ENCODE measurements around the gene YBX1.

Gene YBX1

GRCh38 chr1:42660907-42661500, 21.2 kb upstream of the YBX1 start:
- TF ChIP-seq, protein P1, sequence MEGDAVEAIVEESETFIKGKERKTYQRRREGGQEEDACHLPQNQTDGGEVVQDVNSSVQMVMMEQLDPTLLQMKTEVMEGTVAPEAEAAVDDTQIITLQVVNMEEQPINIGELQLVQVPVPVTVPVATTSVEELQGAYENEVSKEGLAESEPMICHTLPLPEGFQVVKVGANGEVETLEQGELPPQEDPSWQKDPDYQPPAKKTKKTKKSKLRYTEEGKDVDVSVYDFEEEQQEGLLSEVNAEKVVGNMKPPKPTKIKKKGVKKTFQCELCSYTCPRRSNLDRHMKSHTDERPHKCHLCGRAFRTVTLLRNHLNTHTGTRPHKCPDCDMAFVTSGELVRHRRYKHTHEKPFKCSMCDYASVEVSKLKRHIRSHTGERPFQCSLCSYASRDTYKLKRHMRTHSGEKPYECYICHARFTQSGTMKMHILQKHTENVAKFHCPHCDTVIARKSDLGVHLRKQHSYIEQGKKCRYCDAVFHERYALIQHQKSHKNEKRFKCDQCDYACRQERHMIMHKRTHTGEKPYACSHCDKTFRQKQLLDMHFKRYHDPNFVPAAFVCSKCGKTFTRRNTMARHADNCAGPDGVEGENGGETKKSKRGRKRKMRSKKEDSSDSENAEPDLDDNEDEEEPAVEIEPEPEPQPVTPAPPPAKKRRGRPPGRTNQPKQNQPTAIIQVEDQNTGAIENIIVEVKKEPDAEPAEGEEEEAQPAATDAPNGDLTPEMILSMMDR (IDR thresholded peaks at IDR 0.05; ENCODE audit: borderline replicate concordance, insufficient read depth, low read depth, low read length) = no peak
- H3K4me3 ChIP-seq (ENCODE audit: low read depth, low read length) = no peak overlapping the region

DNA sequence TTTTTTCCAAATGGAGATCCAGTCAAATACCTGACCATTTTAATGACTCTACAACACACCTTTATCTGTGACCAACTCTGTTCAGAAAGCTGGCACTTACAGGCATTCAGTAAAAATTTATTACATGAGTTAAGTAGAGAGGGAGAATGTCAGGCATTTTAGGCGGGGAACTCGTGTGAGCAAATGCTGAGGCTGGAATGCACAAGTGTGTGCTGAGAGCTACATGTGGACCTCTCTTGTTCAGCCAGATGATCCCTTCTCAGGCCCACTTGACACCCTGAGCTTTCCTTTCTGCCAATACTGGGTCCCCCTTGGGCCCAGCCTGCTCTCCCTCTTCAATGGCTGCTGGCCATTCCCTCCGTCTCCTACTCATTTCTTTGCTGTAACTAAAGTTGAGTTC, 12.3 kb upstream of the YBX1 start:
- H3K4me3 ChIP-seq (ENCODE audit: low read depth, low read length) = no peak overlapping the region
- TF ChIP-seq, protein P1 (IDR thresholded peaks at IDR 0.05; ENCODE audit: borderline replicate concordance, insufficient read depth, low read depth, low read length) = no peak

DNA sequence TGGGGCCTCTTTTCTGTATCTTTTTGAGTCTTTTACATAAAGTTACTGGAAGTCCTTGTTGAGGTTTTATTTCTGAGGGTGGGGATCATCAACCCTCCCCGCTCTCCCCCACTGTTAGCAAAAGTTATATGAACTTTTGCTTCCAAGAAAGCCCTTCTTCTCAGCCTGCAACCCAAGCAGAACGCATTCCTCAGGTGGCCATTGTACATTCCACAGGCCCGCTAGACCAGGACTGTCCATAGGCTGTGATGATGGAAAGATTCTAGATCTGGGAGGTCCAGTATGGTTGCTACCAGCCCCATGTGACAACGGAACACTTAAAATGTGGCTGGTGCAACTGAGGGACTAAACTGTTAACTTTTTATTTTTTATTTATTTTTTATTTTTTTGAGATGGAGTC, 11.8 kb upstream of the YBX1 start:
- TF ChIP-seq, protein P1 (IDR thresholded peaks at IDR 0.05; ENCODE audit: borderline replicate concordance, insufficient read depth, low read depth, low read length) = no peak
- no peak overlapping the region for H3K4me3 ChIP-seq (ENCODE audit: low read depth, low read length)

DNA sequence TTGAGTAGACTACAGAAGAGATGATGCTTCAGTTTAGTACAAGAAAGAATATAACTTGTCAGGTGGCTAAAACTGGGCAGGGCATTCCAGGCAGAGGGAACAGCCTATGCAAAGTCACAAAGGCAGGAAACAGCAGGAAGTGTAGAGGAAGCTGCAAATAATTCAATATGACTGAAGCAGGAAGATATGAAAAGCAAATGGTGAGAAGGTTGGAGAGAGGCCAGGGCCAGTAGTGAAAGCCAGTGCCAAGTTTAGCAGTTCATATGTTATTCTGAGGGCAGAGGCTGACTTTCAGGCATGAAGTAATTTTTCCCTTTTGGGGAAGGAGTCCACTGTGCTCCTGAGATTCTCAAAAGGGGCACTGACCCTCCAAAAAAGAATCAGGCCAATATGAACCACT, 8.0 kb upstream of the YBX1 start:
- TF ChIP-seq, protein P1 (IDR thresholded peaks at IDR 0.05; ENCODE audit: borderline replicate concordance, insufficient read depth, low read depth, low read length) = no peak
- H3K4me3 ChIP-seq (ENCODE audit: low read depth, low read length) = no peak overlapping the region

GRCh38 chr1:42674682-42675081, 7.5 kb upstream of the YBX1 start:
- TF ChIP-seq, protein P1 (IDR thresholded peaks at IDR 0.05; ENCODE audit: borderline replicate concordance, insufficient read depth, low read depth, low read length) = no peak

GRCh38 chr1:42675467-42675866, 6.8 kb upstream of the YBX1 start:
- H3K4me3 ChIP-seq (ENCODE audit: low read depth, low read length) = no peak overlapping the region
- TF ChIP-seq, protein P1 (IDR thresholded peaks at IDR 0.05; ENCODE audit: borderline replicate concordance, insufficient read depth, low read depth, low read length) = no peak

More at GRCh38 chr1:42674682-42675081, 7.5 kb upstream of the YBX1 start:
- no peak overlapping the region for H3K4me3 ChIP-seq (ENCODE audit: low read depth, low read length)

DNA sequence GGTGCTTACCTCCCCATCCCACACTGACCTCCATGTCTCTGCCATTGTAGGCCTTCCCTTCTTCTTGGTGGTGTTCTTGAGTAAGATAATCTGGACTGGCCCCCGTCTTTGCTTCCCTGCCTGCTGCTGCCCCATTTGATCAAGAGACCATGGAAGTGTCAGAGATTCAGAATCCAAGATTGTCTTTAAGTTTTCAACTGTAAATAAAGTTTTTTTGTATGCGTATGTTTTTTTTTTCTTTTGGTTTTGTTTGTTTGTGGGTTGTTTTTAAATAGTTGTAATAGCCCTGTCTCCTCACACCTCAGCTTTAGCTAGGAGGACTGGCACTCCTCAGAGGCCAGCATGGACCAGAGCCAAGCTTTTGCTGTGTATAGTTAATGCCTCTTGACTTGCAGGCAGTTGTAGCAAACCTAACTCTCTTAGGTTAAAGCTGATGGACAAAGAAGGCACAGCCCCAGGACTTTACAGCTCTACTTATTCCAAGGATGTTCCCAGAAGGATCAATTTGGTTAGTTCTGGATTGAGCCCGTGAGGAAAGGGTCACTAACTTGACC, 5.6 kb upstream of the YBX1 start:
- TF ChIP-seq, protein P1 (IDR thresholded peaks at IDR 0.05; ENCODE audit: borderline replicate concordance, insufficient read depth, low read depth, low read length) = no peak
- no peak overlapping the region for H3K4me3 ChIP-seq (ENCODE audit: low read depth, low read length)
